Anterior cingulate cortex (tissue), 58 donors: Measurements from ENCODE around the gene ZNF619.

Experiments
- DNase-seq, 58 donors: peaks; one replicate each; lab custom pipeline; 2025; lab: John Stamatoyannopoulos, UW

ZNF619 gene

DNA sequence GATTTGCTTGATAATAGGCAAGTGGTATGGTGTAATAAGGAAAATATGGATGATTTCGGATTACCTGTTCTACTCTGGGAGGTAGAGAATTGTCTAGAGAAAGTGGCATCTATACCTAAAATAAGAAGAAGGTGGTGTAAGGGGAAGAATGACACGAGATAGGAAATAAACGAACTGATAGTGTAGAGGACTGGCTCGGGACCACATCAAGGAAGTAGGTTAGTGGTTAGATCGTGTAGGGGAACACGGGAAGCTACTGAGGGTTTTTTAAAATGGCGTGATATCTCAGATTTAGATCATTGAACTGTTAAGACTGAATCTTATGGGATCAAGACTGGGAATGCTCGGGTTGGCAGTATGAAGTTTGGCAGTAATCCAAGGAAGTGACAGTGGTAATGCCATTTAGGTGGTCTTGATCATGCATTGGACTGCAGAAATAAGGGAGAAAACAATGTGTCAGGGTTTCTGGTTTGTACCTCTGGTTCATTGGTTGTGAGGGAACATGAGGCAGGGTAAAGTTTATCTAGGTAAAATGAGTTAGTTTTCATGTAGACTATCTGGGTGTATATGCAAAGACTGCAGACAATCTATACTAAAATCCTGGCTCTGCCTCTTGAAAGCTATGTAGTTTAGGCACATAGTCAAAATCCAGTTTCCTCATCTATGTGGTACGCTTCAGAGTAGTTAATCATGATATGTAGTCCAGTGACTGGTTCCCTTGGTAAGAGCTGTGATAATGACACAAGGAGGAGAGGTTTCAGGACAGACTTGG lies 12.4 kb upstream of the ZNF619 start:
- no peak for DNase-seq

- no peak for DNase-seq
These were observed 11.9 kb upstream of the ZNF619 start for GRCh38 chr3:40465111-40465407.

DNA sequence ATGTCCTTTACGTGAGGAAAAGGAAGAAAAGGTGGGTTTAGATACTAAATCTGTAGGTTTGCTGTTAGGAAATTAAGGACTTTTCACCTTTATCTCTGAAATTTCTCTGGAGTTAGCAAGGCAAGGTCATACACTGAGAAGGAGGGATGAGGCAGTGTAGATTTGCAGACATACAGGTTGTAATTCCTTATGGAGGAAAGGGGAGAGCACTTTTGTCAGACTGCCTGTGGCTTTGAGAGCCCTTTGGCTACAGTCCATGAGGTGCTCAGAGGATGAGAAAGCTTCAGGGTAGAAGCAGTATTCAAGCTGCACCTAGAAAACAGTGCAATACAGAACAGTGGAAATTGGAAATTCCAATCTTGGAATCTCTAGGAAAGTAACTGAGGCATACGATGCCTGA lies 11.5 kb upstream of the ZNF619 start:
- DNase-seq, result no peak

- no peak for DNase-seq
These were observed 8.9 kb upstream of the ZNF619 start for GRCh38 chr3:40468018-40468417.

GRCh38 chr3:40470701-40471100 lies 6.2 kb upstream of the ZNF619 start:
- no peak for DNase-seq

DNA sequence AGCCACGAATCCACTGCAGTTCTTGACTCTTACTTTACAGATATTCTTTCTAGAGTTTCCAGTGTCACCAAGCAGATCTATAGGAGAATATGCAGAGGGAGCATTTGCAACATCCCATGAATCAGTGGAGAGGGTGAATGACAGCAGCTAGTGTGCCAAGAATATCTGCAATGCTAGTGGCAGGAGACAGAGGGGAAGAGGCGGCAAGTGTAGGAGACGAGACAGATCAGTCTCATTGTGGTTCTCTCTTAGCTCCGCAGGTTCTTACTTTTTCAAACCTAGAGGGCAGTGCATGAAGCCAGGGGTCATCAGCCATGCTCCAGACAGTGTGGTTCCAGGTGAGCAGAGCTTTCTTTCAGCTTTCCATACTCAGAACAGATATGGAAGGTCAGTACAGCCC lies 744 bp downstream of the ZNF619 start:
- peak in 13 of 58 donors; percentile 1 to 26 (median 3) for DNase-seq

GRCh38 chr3:40487172-40487571 lies 10.2 kb downstream of the ZNF619 start:
- DNase-seq, result no peak

DNA sequence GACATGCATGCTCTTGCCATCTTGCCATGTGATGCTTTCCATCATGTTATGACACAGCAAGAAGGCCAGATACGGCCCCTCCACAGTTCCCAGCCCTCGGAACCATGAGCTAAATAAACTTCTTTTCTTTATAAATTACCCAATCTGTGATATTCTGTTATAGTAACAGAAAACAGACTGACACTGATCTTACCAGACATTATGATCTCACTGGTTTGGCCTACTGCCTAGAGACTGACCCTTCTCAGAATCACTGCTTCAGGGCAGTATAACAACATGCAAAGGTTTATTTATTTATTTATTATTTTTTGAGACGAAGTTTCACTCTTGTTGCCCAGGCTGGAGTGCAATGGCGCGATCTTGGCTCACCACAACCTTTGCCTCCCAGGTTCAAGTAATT lies 14.0 kb downstream of the ZNF619 start:
- DNase-seq, result no peak

DNA sequence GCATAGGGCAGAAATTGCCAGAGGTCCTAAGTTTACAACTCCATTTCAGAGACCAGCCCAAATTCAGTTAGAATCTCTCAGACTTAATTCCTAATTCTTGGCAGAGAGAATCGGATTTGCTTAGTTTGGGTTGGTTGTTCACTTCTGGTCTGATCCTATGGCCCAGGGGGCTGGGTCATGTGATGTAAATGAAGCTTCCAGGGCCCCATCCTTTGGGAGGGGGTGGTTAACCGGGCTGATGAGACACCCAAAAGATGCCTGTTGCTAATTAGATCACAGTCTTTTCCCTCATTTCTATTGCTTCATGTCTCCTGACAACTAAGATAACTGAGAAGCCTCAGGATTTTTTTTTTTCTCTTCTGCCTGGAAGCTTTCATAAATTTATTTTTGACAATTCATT lies 17.8 kb downstream of the ZNF619 start:
- no peak for DNase-seq

- no peak for DNase-seq
These were observed 20.4 kb downstream of the ZNF619 start for GRCh38 chr3:40497288-40497687.

DNA sequence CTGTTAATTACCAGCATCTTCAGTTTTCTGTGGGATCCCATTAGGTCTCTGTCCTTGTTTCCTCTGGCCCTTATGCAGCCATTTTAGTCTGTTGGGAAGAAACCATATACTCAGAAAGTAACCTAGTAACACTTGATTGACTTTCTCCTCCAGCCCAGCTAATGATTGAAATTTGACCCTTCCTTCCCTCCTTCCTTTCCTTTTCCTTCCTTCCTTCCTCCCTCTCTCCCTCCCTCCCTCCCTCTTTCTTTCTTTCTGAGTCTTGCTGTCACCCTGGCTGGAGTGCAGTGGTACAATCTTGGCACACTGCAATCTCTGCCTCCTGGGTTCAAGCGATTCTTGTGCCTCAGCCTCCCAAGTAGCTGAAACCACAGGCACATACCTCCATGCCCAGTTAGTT lies 23.0 kb downstream of the ZNF619 start:
- no peak for DNase-seq

- DNase-seq, result no peak
These were observed 25.1 kb downstream of the ZNF619 start for GRCh38 chr3:40502034-40502433.

- peak in 1 of 58 donors; percentile 1 for DNase-seq
These were observed 27.9 kb downstream of the ZNF619 start for GRCh38 chr3:40504636-40505430.

- peak; percentile 12 to 88 (median 65) for DNase-seq
These were observed 28.9 kb downstream of the ZNF619 start, which contains the start of gene ZNF620 for GRCh38 chr3:40505599-40506462. TSS of gene ZNF620 (plus strand) at chr3:40506039. CDS start at chr3:40506353, 314 bp downstream.

- peak in 6 of 58 donors; percentile 2 to 27 (median 10) for DNase-seq
These were observed 34.3 kb downstream of the ZNF619 start for GRCh38 chr3:40511031-40511718.

GRCh38 chr3:40516201-40516600 lies 39.3 kb downstream of the ZNF619 start:
- no peak for DNase-seq

GRCh38 chr3:40518067-40518466 lies 41.1 kb downstream of the ZNF619 start:
- no peak for DNase-seq

DNA sequence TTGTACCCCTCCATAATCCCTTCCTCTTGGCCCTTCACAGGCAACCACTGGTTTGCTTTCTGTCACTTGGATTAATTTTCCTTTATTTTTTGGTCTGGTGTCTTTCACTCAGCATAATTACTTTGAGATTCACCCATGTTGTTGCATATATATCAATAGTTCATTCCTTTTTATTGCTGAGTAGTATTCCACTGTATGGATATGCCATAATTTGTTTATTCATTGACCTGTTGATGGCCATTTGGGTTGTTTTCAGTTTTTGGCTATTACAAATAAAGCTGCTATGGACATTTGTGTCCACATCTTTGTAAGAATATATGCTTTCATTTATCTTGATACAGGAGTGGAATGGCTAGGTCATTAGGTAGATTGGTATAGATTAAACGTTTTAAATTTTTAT lies 41.9 kb downstream of the ZNF619 start:
- no peak for DNase-seq

GRCh38 chr3:40521254-40521653 lies 44.3 kb downstream of the ZNF619 start:
- no peak for DNase-seq

DNA sequence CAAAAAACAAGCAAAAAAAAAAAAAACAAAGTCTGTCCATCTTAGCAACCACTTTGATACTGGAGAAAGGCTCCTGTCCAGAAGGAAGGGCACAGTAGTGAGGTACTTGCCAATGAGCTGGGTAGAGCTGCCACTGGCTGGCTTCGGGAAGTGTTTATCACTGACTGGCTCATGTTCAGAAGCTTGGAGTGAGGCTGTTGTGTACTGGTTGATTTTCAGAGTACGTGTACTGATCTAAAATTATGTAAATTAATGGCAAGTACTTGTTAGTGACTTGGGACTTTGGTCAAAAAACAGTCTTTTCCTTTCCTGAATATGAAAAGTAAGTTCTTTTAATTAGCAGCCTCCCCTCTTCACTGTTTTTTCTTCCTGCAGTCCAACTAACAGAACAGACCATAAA lies 46.9 kb downstream of the ZNF619 start:
- peak in 13 of 58 donors; percentile 0 to 23 (median 8) for DNase-seq
